Stimulated activated CD8-positive, alpha-beta memory T cell treated with anti-CD3 and anti-CD28 coated beads, Interleukin-12 subunit alpha, Interleukin-12 subunit beta, amount 100 ng/mL, for 24 hours (primary cell): ENCODE results near the gene NLGN1.
"Not testable (repeated sequence)": the region's sequence is repeated elsewhere in the genome, so short reads cannot be mapped to it uniquely, and the experiment has no call there.

Experiments used
- DNase-seq: peaks from one replicate; pipeline ENCODE4 v3.0.0-alpha.2; 2020; ENCODE audit errors: extremely low read depth

Gene NLGN1

GRCh38 chr3:174159604-174160003 is 762.1 kb downstream of the NLGN1 start:
- no peak for DNase-seq

GRCh38 chr3:174162550-174162949 is 765.0 kb downstream of the NLGN1 start:
- no peak for DNase-seq

GRCh38 chr3:174168026-174168425 is 770.5 kb downstream of the NLGN1 start:
- DNase-seq = no peak

GRCh38 chr3:174168538-174169254 is 771.2 kb downstream of the NLGN1 start:
- no peak for DNase-seq

- no peak for DNase-seq
Observed at GRCh38 chr3:174169736-174170135, 772.2 kb downstream of the NLGN1 start.

GRCh38 chr3:174170248-174170647 is 772.7 kb downstream of the NLGN1 start:
- no peak for DNase-seq

- no peak for DNase-seq
Observed at GRCh38 chr3:174186377-174186989, 788.9 kb downstream of the NLGN1 start.

- no peak for DNase-seq
Observed at GRCh38 chr3:174191380-174191779, 793.8 kb downstream of the NLGN1 start.

- no peak for DNase-seq
Observed at GRCh38 chr3:174191895-174192294, 794.4 kb downstream of the NLGN1 start.

- DNase-seq = no peak
Observed at GRCh38 chr3:174192471-174192870, 794.9 kb downstream of the NLGN1 start.

GRCh38 chr3:174193604-174194003 is 796.1 kb downstream of the NLGN1 start:
- no peak for DNase-seq

GRCh38 chr3:174197416-174197815 is 799.9 kb downstream of the NLGN1 start:
- DNase-seq = no peak

GRCh38 chr3:174198199-174198598 is 800.7 kb downstream of the NLGN1 start:
- DNase-seq = no peak

GRCh38 chr3:174199696-174200095 is 802.2 kb downstream of the NLGN1 start:
- no peak for DNase-seq

- no peak for DNase-seq
Observed at GRCh38 chr3:174202116-174202515, 804.6 kb downstream of the NLGN1 start.

GRCh38 chr3:174202561-174202960 is 805.0 kb downstream of the NLGN1 start:
- DNase-seq = no peak

- no peak for DNase-seq
Observed at GRCh38 chr3:174204765-174205164, 807.2 kb downstream of the NLGN1 start.

- no peak for DNase-seq
Observed at GRCh38 chr3:174206607-174207192, 809.2 kb downstream of the NLGN1 start.

GRCh38 chr3:174208161-174208560 is 810.6 kb downstream of the NLGN1 start:
- DNase-seq = no peak

- DNase-seq = not testable (repeated sequence)
Observed at GRCh38 chr3:174211896-174212295, 814.4 kb downstream of the NLGN1 start.

GRCh38 chr3:174215456-174215855 is 817.9 kb downstream of the NLGN1 start:
- no peak for DNase-seq

GRCh38 chr3:174216019-174216418 is 818.5 kb downstream of the NLGN1 start:
- no peak for DNase-seq
